HG02943 (cell line): ENCODE measurements around the gene NBAS.
A peak's percentile ranks its signal among the peaks of the same experiment; 100 is the strongest.

Experiments used
- ATAC-seq: cut with Tn5 transposase; IDR thresholded peaks from one replicate; pipeline ENCODE4 v1.9.1; 2021; ENCODE audit warnings: mild to moderate bottlenecking, low read depth, moderate library complexity; ENCODE audit not compliant: unreplicated experiment

NBAS gene

GRCh38 chr2:15187702-15188101 is 373.4 kb downstream of the NBAS start:
- ATAC-seq, result no peak

GRCh38 chr2:15186118-15186517 is 375.0 kb downstream of the NBAS start:
- ATAC-seq, result no peak

GRCh38 chr2:15184491-15184890 is 376.6 kb downstream of the NBAS start:
- ATAC-seq, result no peak

GRCh38 chr2:15182275-15182674 is 378.9 kb downstream of the NBAS start:
- no peak for ATAC-seq

GRCh38 chr2:15181092-15181745 is 379.9 kb downstream of the NBAS start:
- ATAC-seq, result no peak

GRCh38 chr2:15180379-15180778 is 380.8 kb downstream of the NBAS start:
- no peak for ATAC-seq

- no peak for ATAC-seq
Measured at GRCh38 chr2:15178946-15179345, 382.2 kb downstream of the NBAS start.

- peak; percentile 97 for ATAC-seq
Measured at GRCh38 chr2:15177103-15177502, 384.0 kb downstream of the NBAS start.

- no peak for ATAC-seq
Measured at GRCh38 chr2:15176604-15177003, 384.5 kb downstream of the NBAS start.

GRCh38 chr2:15174567-15174966 is 386.6 kb downstream of the NBAS start:
- ATAC-seq, result no peak

- ATAC-seq, result no peak
Measured at GRCh38 chr2:15173501-15173900, 387.6 kb downstream of the NBAS start.

- no peak for ATAC-seq
Measured at GRCh38 chr2:15172825-15173224, 388.3 kb downstream of the NBAS start.

GRCh38 chr2:15170070-15170775 is 390.9 kb downstream of the NBAS start:
- no peak for ATAC-seq

GRCh38 chr2:15169326-15170069 is 391.6 kb downstream of the NBAS start:
- no peak for ATAC-seq

- ATAC-seq, result no peak
Measured at GRCh38 chr2:15168116-15168515, 393.0 kb downstream of the NBAS start.

- ATAC-seq, result no peak
Measured at GRCh38 chr2:15166878-15167277, 394.3 kb downstream of the NBAS start.

- no peak for ATAC-seq
Measured at GRCh38 chr2:15163326-15163725, 397.8 kb downstream of the NBAS start.

GRCh38 chr2:15162620-15163019 is 398.5 kb downstream of the NBAS start:
- no peak for ATAC-seq

GRCh38 chr2:15160201-15160991 is 400.7 kb downstream of the NBAS start:
- no peak for ATAC-seq

GRCh38 chr2:15159751-15160177 is 401.4 kb downstream of the NBAS start:
- no peak for ATAC-seq

GRCh38 chr2:15159206-15159605 is 401.9 kb downstream of the NBAS start:
- no peak for ATAC-seq
